Common myeloid progenitor, CD34-positive (primary cell): Measurements from ENCODE around the gene CPLANE2.
"Not testable (repeated sequence)": the region's sequence is repeated elsewhere in the genome, so short reads cannot be mapped to it uniquely, and the experiment has no call there.

Source experiments
- CTCF ChIA-PET: fragments of 350-600 bp; sonication (Branson Sonifier 250); formaldehyde crosslinking; loops from one replicate; lab custom pipeline; 2021; ENCODE audit warnings: antibody characterized with exemption; lab: Charles Lee
- POLR2A ChIA-PET: fragments of 350-600 bp; sonication (Branson Sonifier 250); formaldehyde crosslinking; loops from one replicate; lab custom pipeline; 2021; ENCODE audit warnings: antibody characterized with exemption; lab: Charles Lee
- DNase-seq, 3 donors: peaks; one replicate each; pipeline versions ENCODE4 v3.0.0 to v3.0.0-alpha.2; 2013
- H3K27ac ChIP-seq, 2 experiments: 1 replicate in 1 of 2; 2 replicates in 1 of 2; pipeline ENCODE4 v1.7.0; 2013; ENCODE audit warnings: inconsistent platforms in 2 of 2, low read length in 2 of 2, mild to moderate bottlenecking in 2 of 2, low read depth in 1 of 2, moderate library complexity in 1 of 2; ENCODE audit not compliant: severe bottlenecking in 2 of 2, insufficient read depth in 1 of 2, poor library complexity in 1 of 2
- H3K27me3 ChIP-seq, 5 experiments: replicated peaks in 2 of 5; 1 replicate in 3 of 5; 2 replicates in 2 of 5; pipeline versions ENCODE4 v1.6.1 to v1.7.0; 2013; ENCODE audit warnings: low read length in 4 of 5, mild to moderate bottlenecking in 2 of 5, moderate library complexity in 2 of 5, inconsistent platforms in 1 of 5; ENCODE audit not compliant: insufficient read depth in 5 of 5, control insufficient read depth in 4 of 5
- H3K36me3 ChIP-seq, 4 experiments: 1 replicate in 2 of 4; 2 replicates in 2 of 4; pipeline versions ENCODE4 v1.6.1 to v1.7.0; 2013; ENCODE audit warnings: low read length in 3 of 4, control low read depth in 1 of 4, mild to moderate bottlenecking in 1 of 4; ENCODE audit not compliant: control insufficient read depth in 4 of 4, insufficient read depth in 4 of 4
- H3K4me1 ChIP-seq, 4 experiments: 1 replicate in 3 of 4; 2 replicates in 1 of 4; pipeline versions ENCODE4 v1.6.1 to v1.7.1; 2013; ENCODE audit warnings: low read length in 3 of 4, mild to moderate bottlenecking in 3 of 4, control low read depth in 1 of 4, inconsistent platforms in 1 of 4, moderate library complexity in 1 of 4; ENCODE audit not compliant: control insufficient read depth in 4 of 4, insufficient read depth in 4 of 4; ENCODE audit errors: control extremely low read depth in 1 of 4
- H3K4me3 ChIP-seq, 7 experiments: 1 replicate in 4 of 7; 2 replicates in 3 of 7; pipeline versions ENCODE4 v1.5.1 to v1.7.0; 2013; ENCODE audit warnings: mild to moderate bottlenecking in 7 of 7, low read length in 6 of 7, moderate library complexity in 6 of 7, inconsistent platforms in 2 of 7, low read depth in 2 of 7, control low read depth in 1 of 7; ENCODE audit not compliant: insufficient read depth in 4 of 7, control insufficient read depth in 1 of 7; ENCODE audit errors: extremely low read depth in 1 of 7
- H3K9me3 ChIP-seq, 5 experiments: 1 replicate in 4 of 5; 2 replicates in 1 of 5; pipeline versions ENCODE4 v1.6.1 to v1.7.1; 2013; ENCODE audit warnings: low read length in 4 of 5, mild to moderate bottlenecking in 2 of 5, inconsistent platforms in 1 of 5, low read depth in 1 of 5, moderate library complexity in 1 of 5; ENCODE audit not compliant: control insufficient read depth in 4 of 5, insufficient read depth in 2 of 5; ENCODE audit errors: control extremely low read depth in 1 of 5
- WGBS: methylation state at CpG from one replicate; pipeline ENCODE4 v1.1.5; 2013; ENCODE audit not compliant: insufficient coverage; 5-methylcytosine and 5-hydroxymethylcytosine counted together

CPLANE2 gene

GRCh38 chr1:16217061-16217785, 19.8 kb downstream of the CPLANE2 start:
- under 1% methylated on average over 34 of the region's 46 CpGs for WGBS
- Histone ChIP-seq H3K9me3 (no peaks in the 10 kb centered on the region), H3K4me1 (peaks cover 6 to 20% (median 14%) of the 10 kb centered on the region in 4 experiments), H3K27me3 (peaks cover 0 to 9% (median 0%) of the 10 kb centered on the region in 5 experiments), H3K36me3 (no peaks in the 10 kb centered on the region), H3K27ac (peak overlapping the region in 1 of 2 experiments; percentile 61), H3K4me3 (peak overlapping the region; percentile 8 to 77 (median 63))
- POLR2A ChIA-PET: interaction anchor here (0.6 to 1.7 kb wide), 3 partner anchors 10 to 13 kb away, joined by 3 to 6 read pairs (median 5); no protein-coding TSS in a partner anchor
- CTCF ChIA-PET: interaction anchor here (0.8 to 3.6 kb wide), 12 partner anchors 12 to 139 kb away, joined by 3 to 17 read pairs (median 4); partner anchors contain the start of genes CPLANE2 and FBXO42
- DNase-seq: peak; percentile 94 to 97 (median 96)

DNA sequence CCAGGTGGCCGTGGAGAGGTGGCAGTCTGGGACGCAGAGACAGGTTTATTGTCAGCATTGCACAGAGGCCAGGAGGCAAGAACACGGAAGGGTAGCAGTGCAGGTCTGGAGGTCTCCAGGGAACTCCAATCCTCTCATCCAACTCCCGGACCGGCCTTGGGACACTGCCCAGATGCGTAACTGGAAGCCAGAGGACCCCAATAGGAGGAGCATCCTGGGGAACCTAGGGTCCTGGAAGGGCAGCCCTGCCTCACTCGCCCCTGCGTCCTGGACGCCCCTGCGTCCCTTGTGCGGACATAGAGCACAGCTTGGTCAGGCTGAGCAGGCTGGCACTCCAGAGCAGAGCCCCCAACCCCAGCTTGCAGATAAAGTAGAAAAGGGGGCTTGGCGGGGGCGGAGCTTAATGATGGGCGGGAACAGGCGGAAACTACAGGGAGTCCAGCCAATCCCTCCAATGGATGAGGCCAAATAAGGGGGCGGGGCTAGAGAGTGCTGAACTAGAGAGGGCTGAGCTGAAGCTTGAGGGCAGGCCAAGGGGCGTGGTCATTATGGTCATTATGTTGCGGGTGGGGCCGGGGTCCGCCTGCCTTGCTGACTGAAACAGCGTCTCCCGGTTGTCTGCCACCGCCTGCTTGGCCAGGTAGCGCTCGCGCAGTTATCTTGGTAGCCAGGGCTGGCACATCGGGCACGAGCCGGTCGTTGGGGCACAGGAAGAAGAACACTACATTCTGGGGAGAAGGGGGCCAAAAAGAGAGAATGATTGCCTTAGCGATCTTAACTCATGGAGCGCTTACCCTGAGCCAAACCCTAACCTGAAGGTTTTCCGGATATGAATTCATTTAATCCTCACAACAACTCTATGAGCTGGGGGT, 20.9 kb downstream of the CPLANE2 start:
- Histone ChIP-seq H3K27ac (peak overlapping the region in 1 of 2 experiments; percentile 61), H3K9me3 (no peaks in the 10 kb centered on the region), H3K4me3 (peak overlapping the region in 6 of 7 experiments; percentile 54 to 77 (median 67)), H3K36me3 (no peaks in the 10 kb centered on the region), H3K27me3 (peaks cover 0 to 11% (median 0%) of the 10 kb centered on the region in 5 experiments), H3K4me1 (peaks cover 6 to 20% (median 14%) of the 10 kb centered on the region in 4 experiments)
- ChIA-PET POLR2A (interaction anchor here (1.6 to 1.7 kb wide), 2 partner anchors 9 to 12 kb away, joined by 5 to 6 read pairs; no protein-coding TSS in a partner anchor), CTCF (interaction anchor here (1.1 to 3.6 kb wide), 7 partner anchors 11 to 136 kb away, joined by 3 to 17 read pairs (median 4); partner anchors contain the start of gene FBXO42)
- peak; percentile 89 to 92 (median 92) for DNase-seq
- 15% methylated on average over 26 of the region's 33 CpGs for WGBS

DNA sequence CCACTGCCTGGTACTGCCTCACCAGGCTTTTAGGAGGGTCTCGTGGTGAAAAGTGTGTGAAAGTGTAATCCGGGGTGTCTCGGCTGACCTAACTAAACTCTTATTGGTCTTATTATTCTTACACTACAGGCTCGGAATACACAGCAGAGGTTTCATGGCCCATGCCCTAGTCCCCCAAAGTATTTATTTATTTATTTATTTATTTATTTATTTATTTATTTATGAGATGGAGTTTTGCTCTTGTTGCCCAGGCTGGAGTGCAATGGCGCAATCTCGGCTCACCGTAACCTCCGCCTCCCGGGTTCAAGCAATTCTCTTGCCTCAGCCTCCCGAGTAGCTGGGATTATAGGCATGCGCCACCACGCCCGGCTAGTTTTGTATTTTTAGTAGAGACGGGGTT, 21.7 kb downstream of the CPLANE2 start:
- H3K9me3 ChIP-seq, POLR2A ChIA-PET, H3K36me3 ChIP-seq, H3K4me3 ChIP-seq, H3K27ac ChIP-seq, CTCF ChIA-PET, DNase-seq: not testable (repeated sequence)
- Histone ChIP-seq H3K4me1 (peaks cover 6 to 20% (median 14%) of the 10 kb centered on the region in 4 experiments), H3K27me3 (peaks cover 0 to 11% (median 0%) of the 10 kb centered on the region in 5 experiments)
- WGBS: 95% methylated on average over 5 of the region's 14 CpGs

GRCh38 chr1:16213544-16213943, 23.4 kb downstream of the CPLANE2 start:
- CTCF ChIA-PET: interaction anchor here (1.5 kb wide), 2 partner anchors 9 to 23 kb away, joined by 3 to 5 read pairs; partner anchors contain the start of gene CPLANE2
- WGBS: no CpG with 5 or more reads among the region's 3 CpGs
- H3K27ac ChIP-seq, H3K36me3 ChIP-seq, H3K9me3 ChIP-seq, DNase-seq, H3K4me3 ChIP-seq, H3K27me3 ChIP-seq, POLR2A ChIA-PET: not testable (repeated sequence)
- H3K4me1 ChIP-seq: peaks cover 6 to 18% (median 14%) of the 10 kb centered on the region in 4 experiments

GRCh38 chr1:16213013-16213412, 24.0 kb downstream of the CPLANE2 start:
- no peaks in the 10 kb centered on the region for H3K36me3 ChIP-seq
- H3K4me3 ChIP-seq: no peak overlapping the region
- no peak for DNase-seq
- CTCF ChIA-PET: interaction anchor here (1.5 kb wide), 2 partner anchors 9 to 23 kb away, joined by 3 to 5 read pairs; partner anchors contain the start of gene CPLANE2
- POLR2A ChIA-PET: no interaction called here
- peaks cover 0 to 9% (median 0%) of the 10 kb centered on the region in 5 experiments for H3K27me3 ChIP-seq
- H3K9me3 ChIP-seq: no peaks in the 10 kb centered on the region
- H3K4me1 ChIP-seq: peaks cover 6 to 18% (median 14%) of the 10 kb centered on the region in 4 experiments
- H3K27ac ChIP-seq: no peak overlapping the region
- 80% methylated on average over 1 of the region's 3 CpGs for WGBS

GRCh38 chr1:16212251-16212961, 24.6 kb downstream of the CPLANE2 start, which contains the start of gene ARHGEF19:
TSS of gene ARHGEF19 (minus strand) at chr1:16212652. CDS start at chr1:16209054, 3,598 bp downstream.
- no peaks in the 10 kb centered on the region for H3K36me3 ChIP-seq
- 69% methylated on average over 14 of the region's 14 CpGs for WGBS
- H3K27me3 ChIP-seq: peaks cover 0 to 9% (median 0%) of the 10 kb centered on the region in 5 experiments
- H3K4me1 ChIP-seq: peaks cover 6 to 18% (median 17%) of the 10 kb centered on the region in 4 experiments
- no peak within 1 kb of the TSS for H3K4me3 ChIP-seq
- H3K9me3 ChIP-seq: no peaks in the 10 kb centered on the region
- ChIA-PET CTCF (interaction anchor here (1.5 to 1.7 kb wide), 2 partner anchors 24 kb away, joined by 5 read pairs; partner anchors contain the start of gene CPLANE2), POLR2A (no interaction called here)
- H3K27ac ChIP-seq: no peak within 1 kb of the TSS
- no peak for DNase-seq
